ENCODE measurements around the gene CWC25. TPM values are rescaled to one million over a fixed set of nuclear protein-coding genes. Genes with fewer than 3 reads are reported as not detected.

CWC25 gene
- total and polyA plus RNA-seq, 11 donors = 6.7 to 11.1 (median 8.5) TPM

DNA sequence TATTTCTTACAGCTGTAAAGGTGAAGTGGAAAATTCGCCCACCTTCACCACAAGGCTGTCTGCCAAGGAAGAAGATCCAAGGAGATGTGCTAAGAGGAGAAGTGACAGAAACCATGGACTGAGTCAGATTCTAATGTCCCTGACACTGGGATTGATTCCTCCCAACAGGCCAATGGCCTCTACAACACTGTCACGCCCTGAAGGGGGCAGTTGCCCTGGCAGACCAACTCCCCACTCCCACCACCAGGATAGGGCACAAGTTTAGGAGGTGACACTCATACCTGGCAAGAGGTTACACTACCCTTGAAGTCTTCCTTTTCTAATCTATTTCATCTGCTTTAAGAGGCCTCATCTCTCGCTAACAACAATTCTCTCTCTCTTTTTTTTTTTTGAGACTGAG lies 41.9 kb downstream of the CWC25 start:
- intact Hi-C loops (cut with DNase I) = no loop called here
- no peak for DNase-seq
- H3K4me3 ChIP-seq = no peak overlapping the region
- H3K9me3 ChIP-seq = no peaks in the 10 kb centered on the region
- TF ChIP-seq, protein P1, sequence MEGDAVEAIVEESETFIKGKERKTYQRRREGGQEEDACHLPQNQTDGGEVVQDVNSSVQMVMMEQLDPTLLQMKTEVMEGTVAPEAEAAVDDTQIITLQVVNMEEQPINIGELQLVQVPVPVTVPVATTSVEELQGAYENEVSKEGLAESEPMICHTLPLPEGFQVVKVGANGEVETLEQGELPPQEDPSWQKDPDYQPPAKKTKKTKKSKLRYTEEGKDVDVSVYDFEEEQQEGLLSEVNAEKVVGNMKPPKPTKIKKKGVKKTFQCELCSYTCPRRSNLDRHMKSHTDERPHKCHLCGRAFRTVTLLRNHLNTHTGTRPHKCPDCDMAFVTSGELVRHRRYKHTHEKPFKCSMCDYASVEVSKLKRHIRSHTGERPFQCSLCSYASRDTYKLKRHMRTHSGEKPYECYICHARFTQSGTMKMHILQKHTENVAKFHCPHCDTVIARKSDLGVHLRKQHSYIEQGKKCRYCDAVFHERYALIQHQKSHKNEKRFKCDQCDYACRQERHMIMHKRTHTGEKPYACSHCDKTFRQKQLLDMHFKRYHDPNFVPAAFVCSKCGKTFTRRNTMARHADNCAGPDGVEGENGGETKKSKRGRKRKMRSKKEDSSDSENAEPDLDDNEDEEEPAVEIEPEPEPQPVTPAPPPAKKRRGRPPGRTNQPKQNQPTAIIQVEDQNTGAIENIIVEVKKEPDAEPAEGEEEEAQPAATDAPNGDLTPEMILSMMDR (IDR thresholded peaks at IDR 0.05) = no peak
- no peak for TF ChIP-seq POLR2A (IDR thresholded peaks at IDR 0.05)
- 90 to 97% (median 93%) methylated on average over 3 of the region's 3 CpGs for WGBS, 4 donors
- no peaks in the 10 kb centered on the region for H3K27me3 ChIP-seq
- H3K36me3 ChIP-seq = peaks cover 3 to 90% (median 86%) of the 10 kb centered on the region in 9 donors
- no peak overlapping the region for H3K27ac ChIP-seq
- no peaks in the 10 kb centered on the region for H3K4me1 ChIP-seq
- ATAC-seq = no peak

DNA sequence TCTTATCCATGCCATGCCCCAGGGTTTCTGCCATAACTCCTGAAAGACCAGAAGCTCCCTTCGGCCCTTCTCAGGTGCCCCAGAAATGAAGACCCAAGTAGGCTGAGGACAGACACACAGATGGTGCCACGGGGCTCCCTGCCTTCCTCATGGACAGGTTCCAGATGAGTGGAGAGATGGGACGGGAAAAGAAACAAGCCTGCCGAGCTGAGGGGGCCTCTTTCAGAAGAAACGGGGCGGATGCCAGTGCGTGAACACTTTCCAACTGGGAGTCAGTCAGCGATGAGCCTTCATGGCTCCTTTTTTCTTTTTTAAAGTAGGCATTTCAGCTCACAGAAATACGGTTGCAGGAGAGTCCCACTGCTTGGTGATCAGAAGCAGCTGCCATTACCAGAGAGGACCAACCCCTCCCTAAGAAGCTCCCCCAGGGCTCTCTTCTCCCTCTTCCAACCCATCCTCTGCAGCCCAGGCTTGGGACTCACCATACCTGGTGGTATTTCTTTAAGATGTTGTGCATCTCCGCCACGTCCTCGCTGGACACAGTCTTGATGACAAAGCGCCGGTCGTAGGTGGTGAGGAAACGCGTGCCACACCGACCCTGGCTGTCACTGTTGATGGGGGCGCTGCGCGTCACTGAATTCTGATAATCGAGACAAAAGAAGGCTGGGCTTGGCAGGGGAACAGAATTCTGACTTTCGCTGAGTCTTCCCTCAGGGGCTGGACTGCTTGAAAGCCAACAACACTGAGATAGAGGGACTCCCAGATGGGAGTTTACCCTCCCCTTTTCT lies 45.0 kb downstream of the CWC25 start:
- Histone ChIP-seq H3K4me3 (no peak overlapping the region), H3K36me3 (peaks cover 3 to 100% (median 100%) of the 10 kb centered on the region in 9 donors), H3K27ac (no peak overlapping the region), H3K27me3 (no peaks in the 10 kb centered on the region), H3K4me1 (no peaks in the 10 kb centered on the region), H3K9me3 (no peaks in the 10 kb centered on the region)
- intact Hi-C loops (cut with DNase I) = no loop called here
- ATAC-seq (no peak), DNase-seq (no peak)
- 84 to 88% (median 88%) methylated on average over 23 of the region's 23 CpGs for WGBS, 4 donors
- TF ChIP-seq, protein P1 (IDR thresholded peaks at IDR 0.05) = no peak
- TF ChIP-seq POLR2A (IDR thresholded peaks at IDR 0.05) = no peak

DNA sequence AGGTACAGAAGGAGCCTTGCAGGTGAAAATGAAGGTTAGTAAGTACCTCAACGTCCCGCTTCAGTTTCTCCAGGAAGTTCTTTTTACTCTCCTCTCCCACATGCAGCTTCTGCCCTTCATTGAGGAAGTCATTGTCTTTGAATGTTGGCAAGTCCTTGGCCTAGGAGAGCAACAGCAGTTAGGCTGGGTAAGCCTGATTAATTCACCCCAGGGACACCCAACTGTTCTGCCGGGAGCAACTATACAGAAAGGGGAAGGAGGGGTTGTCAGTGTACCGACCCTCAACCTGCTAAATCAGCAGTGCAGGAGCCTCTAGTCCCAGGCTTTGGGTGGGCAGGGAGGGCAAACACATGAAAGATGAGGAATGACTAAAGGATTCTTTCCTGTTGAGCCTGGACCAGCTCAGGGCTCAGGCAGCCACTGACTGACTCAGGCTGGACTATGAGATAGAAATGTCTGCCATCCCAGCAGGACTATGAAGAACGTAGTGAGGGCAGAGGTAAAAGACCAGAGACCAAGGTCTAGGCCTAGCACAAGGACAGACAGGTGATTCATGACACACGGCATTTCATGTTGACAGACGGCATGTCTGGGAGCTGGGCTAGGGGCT lies 47.4 kb downstream of the CWC25 start:
- ATAC-seq (no peak), DNase-seq (no peak)
- no peak for TF ChIP-seq POLR2A (IDR thresholded peaks at IDR 0.05)
- TF ChIP-seq, protein P1 (IDR thresholded peaks at IDR 0.05) = no peak
- H3K4me1 ChIP-seq = no peaks in the 10 kb centered on the region
- H3K27ac ChIP-seq = no peak overlapping the region
- intact Hi-C loops (cut with DNase I) = no loop called here
- no peaks in the 10 kb centered on the region for H3K9me3 ChIP-seq
- H3K4me3 ChIP-seq = no peak overlapping the region
- H3K27me3 ChIP-seq = no peaks in the 10 kb centered on the region
- 77 to 89% (median 83%) methylated on average over 7 of the region's 7 CpGs for WGBS, 4 donors
- H3K36me3 ChIP-seq = peaks cover 3 to 100% (median 100%) of the 10 kb centered on the region in 9 donors

DNA sequence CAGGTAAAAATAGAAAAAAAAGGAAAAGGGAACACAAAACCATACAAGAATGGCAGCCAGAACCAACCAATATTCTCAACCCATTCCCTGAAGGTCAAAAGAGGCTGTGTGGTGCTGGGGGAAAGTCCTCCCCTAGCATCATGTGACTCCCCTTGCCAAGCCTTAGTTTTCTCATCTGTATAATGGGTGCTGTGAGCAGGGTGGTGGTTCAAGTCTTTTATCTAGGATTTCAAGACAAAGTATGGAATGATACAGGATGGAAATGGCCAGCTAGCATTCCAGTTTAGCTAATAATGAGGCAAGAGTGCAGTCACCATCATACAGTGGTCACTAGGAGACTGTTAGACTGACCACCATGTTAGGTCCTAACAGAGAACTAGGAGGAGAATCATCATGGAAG lies 51.9 kb downstream of the CWC25 start:
- TF ChIP-seq, protein P1 (IDR thresholded peaks at IDR 0.05) = no peak
- no peak for TF ChIP-seq POLR2A (IDR thresholded peaks at IDR 0.05)
- Histone ChIP-seq H3K36me3 (peaks cover 0 to 100% (median 99%) of the 10 kb centered on the region in 9 donors), H3K27ac (no peak overlapping the region), H3K4me1 (peaks cover 0 to 8% (median 0%) of the 10 kb centered on the region in 12 donors), H3K4me3 (no peak overlapping the region), H3K27me3 (no peaks in the 10 kb centered on the region), H3K9me3 (no peaks in the 10 kb centered on the region)
- intact Hi-C loops (cut with DNase I) = no loop called here
- ATAC-seq (no peak), DNase-seq (no peak)

Measured in heart left ventricle (tissue), 16 donors.